GM12801 (cell line): Measurements from ENCODE around the gene SPACA4.

Source experiments
- CTCF ChIP-seq: IDR thresholded peaks from one replicate; pipeline ENCODE4 v1.5.1; 2011; ENCODE audit warnings: control low read depth; ENCODE audit not compliant: insufficient read length; ENCODE audit errors: extremely low read depth

SPACA4 gene

GRCh38 chr19:48656840-48657474, 50.4 kb downstream of the SPACA4 start:
- TF ChIP-seq CTCF: no peak
